Heart right ventricle (tissue), 16 donors: ENCODE results near the gene ASCL5. TPM values are rescaled to one million over a fixed set of nuclear protein-coding genes. Genes with fewer than 3 reads are reported as not detected.

Experiments
- ATAC-seq, 8 donors: fragments of 200-7000 bp; cut with Tn5 transposase; one replicate each; pipeline ENCODE4 v1.9.1; 2020; ENCODE audit warnings: mild to moderate bottlenecking in 8 of 8, moderate library complexity in 8 of 8, moderate number of reproducible peaks in 1 of 8
- DNase-seq, 2 donors: peaks; one replicate each; pipeline ENCODE4 v3.0.0-alpha.2; 2020
- H3K27ac ChIP-seq, 10 donors: fragments of 200-600 bp; sonication (generic) in 2 of 10; one replicate each; pipeline versions ENCODE4 v1.5.0 to v1.8.0; 2020 to 2022; ENCODE audit warnings: mild to moderate bottlenecking in 3 of 10
- H3K27me3 ChIP-seq, 7 donors: fragments of 200-600 bp; one replicate each; pipeline ENCODE4 v1.8.0; 2021 to 2022; ENCODE audit warnings: mild to moderate bottlenecking in 2 of 7
- H3K36me3 ChIP-seq, 9 donors: fragments of 200-600 bp; sonication (generic) in 1 of 9; one replicate each; pipeline versions ENCODE4 v1.5.0 to v1.8.0; 2020 to 2022; ENCODE audit warnings: mild to moderate bottlenecking in 2 of 9
- H3K4me1 ChIP-seq, 9 donors: fragments of 200-600 bp; sonication (generic) in 1 of 9; one replicate each; pipeline versions ENCODE4 v1.5.0 to v1.8.0; 2020 to 2022; ENCODE audit warnings: mild to moderate bottlenecking in 4 of 9
- H3K4me3 ChIP-seq, 10 donors: fragments of 200-600 bp; sonication (generic) in 2 of 10; one replicate each; pipeline versions ENCODE4 v1.5.0 to v1.8.0; 2020 to 2022; ENCODE audit warnings: mild to moderate bottlenecking in 7 of 10, moderate library complexity in 2 of 10
- H3K9me3 ChIP-seq, 11 donors: fragments of 200-600 bp in 10 of 11; sonication (generic) in 2 of 11; one replicate each; pipeline versions ENCODE4 v1.5.0 to v1.8.0; 2013 to 2022; ENCODE audit warnings: mild to moderate bottlenecking in 2 of 11, control low read depth in 1 of 11, moderate library complexity in 1 of 11
- CTCF ChIP-seq, 9 donors: fragments of 200-600 bp; sonication (generic) in 2 of 9; IDR thresholded peaks; one replicate each; pipeline versions ENCODE4 v1.5.0 to v1.8.0; 2021 to 2022; ENCODE audit warnings: antibody characterized with exemption in 9 of 9, mild to moderate bottlenecking in 5 of 9, moderate library complexity in 1 of 9
- WGBS, 2 donors: extraction: QIAGEN DNeasy Blood & Tissue Kit; methylation state at CpG; one replicate each; pipeline ENCODE4 v1.1.7; 2013; ENCODE audit warnings: inconsistent platforms in 1 of 2; 5-methylcytosine and 5-hydroxymethylcytosine counted together
- intact Hi-C, 10 donors: fragments of 100-400 bp; cut with DNase I; formaldehyde crosslinking; loops; one replicate each; pipeline versions ENCODE4 v1.11.1 to v1.14.2; 2022
- polyA plus RNA-seq, 2 donors: library from polyadenylated mRNA; stranded (reverse); fragments of 200-250 nt; gene quantifications; one replicate each; pipeline ENCODE4 v1.2.3, GENCODE V29; 2013
- total RNA-seq, 10 donors: library from RNA; stranded (reverse); fragmentation: NEBNext Ultra II Directional in 3 of 10; extraction: Animal tissue kit (Norgen Biotek cat#: 25700) in 3 of 10; gene quantifications; one replicate each; pipeline versions ENCODE4 v1.2.1 to v1.2.4, GENCODE V29; 2021 to 2023
- donor health status: Arrhythmogenic right ventricular cardiomyopathy.
- donor health status: ischemic (EF 13 %, LVEDD 7.1; RV severe dilation, severe dysfunction).
- donor health status: healthy with polysubstance abuse.
- donor health status: DM: no; HTN: yes; CAD: no.
- donor health status: DM: no; HTN: no; CAD: no.
- donor health status: ischemic (EF 25% LVEDD 6.9; RV normal size, moderate dysfunction).
- donor health status: ischemic (EF 25% LVEDD 5.7; RV mildly dilated, moderate dysfunction).
- donor health status: healthy.
- donor health status: DM: yes; HTN: yes; CAD: no.
- donor health status: Ischemic cardiomyopathy.
- donor health status: ischemic (EF 35%, LVEDD 5.7; RV mildly dilated, moderate dysfunction).
- donor health status: nonischemic (EF 11% LVEDD 7.7; RV severe dilation, severe dysfunction).
- donor health status: DM: yes; HTN: yes; CAD: no.
- donor health status: PGD.
- donor health status: ischemic (EF 29% LVEDD 5.4; RV normal size, mild dysfunction).
- donor health status: nonischemic (EF 23%, LVEDD 6.1; RV moderate dilation, normal function).

Gene ASCL5
- total and polyA plus RNA-seq, 12 donors: not detected

DNA sequence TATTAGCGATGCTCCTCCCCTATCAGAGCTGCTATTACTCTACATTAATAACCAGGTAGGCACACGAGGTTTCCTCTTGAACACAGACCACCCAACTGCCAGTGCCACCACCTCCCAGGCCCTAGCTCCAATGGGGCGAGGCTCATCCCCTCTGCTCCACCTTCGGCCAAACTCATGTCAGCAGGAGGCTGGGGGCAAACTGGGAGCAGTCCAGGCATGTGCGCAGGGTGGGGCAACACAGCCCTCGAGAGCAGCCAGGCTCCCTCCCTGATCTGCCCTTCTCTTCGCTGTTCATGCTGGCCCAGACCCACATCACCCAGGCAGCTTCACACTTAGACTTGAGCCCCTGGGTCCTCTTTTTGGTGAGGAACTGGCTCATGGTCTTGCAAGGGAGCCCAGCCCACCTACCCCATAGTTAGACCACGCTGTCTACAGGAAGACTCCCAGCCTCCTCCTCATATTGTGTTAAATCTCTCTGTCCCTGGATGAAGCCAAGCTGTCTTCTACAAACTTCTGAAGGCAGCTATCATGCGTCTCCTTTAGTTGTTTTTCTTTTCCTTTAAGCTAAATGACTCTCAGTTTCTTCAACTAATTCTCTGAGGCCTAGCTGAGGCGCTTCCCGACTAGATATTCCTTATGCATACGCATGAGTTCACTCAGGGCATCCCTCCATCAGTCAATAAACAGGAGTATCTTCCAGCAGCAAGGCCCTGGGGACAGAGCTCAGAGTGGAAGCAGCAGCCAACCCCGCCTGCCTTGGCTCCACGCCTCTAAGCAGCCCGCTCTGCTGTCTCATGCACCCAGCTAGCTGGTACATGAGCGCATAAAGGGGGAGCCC is 15.2 kb upstream of the ASCL5 start:
- Histone ChIP-seq H3K4me1 (peaks cover 0 to 19% (median 0%) of the 10 kb centered on the region in 9 donors), H3K27me3 (no peaks in the 10 kb centered on the region), H3K36me3 (peaks cover 0 to 93% (median 20%) of the 10 kb centered on the region in 9 donors), H3K9me3 (no peaks in the 10 kb centered on the region), H3K27ac (no peak overlapping the region), H3K4me3 (no peak overlapping the region)
- 79 to 81% methylated on average over 16 of the region's 16 CpGs for WGBS, 2 donors
- peak in 5 of 8 donors; percentile 25 to 54 (median 33) for ATAC-seq
- DNase-seq: peak; percentile 18 to 65
- intact Hi-C loops: loop anchor here in 1 of 10 donors (10.0 kb wide), 1 partner anchor 83 kb away; no protein-coding TSS in a partner anchor
- TF ChIP-seq CTCF (IDR thresholded peaks at IDR 0.05): no peak

DNA sequence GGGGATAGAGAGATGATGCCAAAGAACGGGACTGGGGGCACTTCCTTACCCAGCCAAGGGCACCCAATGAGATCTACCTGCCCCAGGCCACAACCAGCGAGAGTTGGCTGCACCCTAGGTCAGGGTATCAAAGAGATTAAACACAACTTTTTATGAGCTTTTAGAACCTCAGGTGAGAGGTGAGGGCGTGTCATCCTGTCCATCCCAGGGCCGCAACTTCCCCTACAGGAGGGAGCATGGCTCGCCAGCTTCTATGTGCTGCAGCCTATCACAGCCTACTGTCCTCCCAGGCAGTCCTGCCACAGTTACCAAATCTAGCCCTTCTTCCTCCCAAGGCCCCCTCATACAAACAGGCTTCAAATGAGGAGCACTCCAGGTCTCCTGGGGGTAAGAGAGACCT is 14.4 kb upstream of the ASCL5 start:
- DNase-seq (no peak), ATAC-seq (no peak)
- Histone ChIP-seq H3K4me1 (peaks cover 0 to 19% (median 5%) of the 10 kb centered on the region in 9 donors), H3K9me3 (no peaks in the 10 kb centered on the region), H3K27me3 (no peaks in the 10 kb centered on the region), H3K27ac (no peak overlapping the region), H3K36me3 (peaks cover 0 to 91% (median 18%) of the 10 kb centered on the region in 9 donors), H3K4me3 (no peak overlapping the region)
- no peak for TF ChIP-seq CTCF (IDR thresholded peaks at IDR 0.05)
- 96 to 98% methylated on average over 5 of the region's 5 CpGs for WGBS, 2 donors
- intact Hi-C loops: loop anchor here in 1 of 10 donors (10.0 kb wide), 1 partner anchor 83 kb away; no protein-coding TSS in a partner anchor

- no peak for ATAC-seq
- no peak overlapping the region for H3K27ac ChIP-seq
Measured at GRCh38 chr1:201140941-201141260, 13.9 kb upstream of the ASCL5 start.

More at GRCh38 chr1:201140941-201141260, 13.9 kb upstream of the ASCL5 start:
- no peak for TF ChIP-seq CTCF (IDR thresholded peaks at IDR 0.05)
- no peak for DNase-seq
- Histone ChIP-seq H3K4me1 (peaks cover 0 to 19% (median 5%) of the 10 kb centered on the region in 9 donors), H3K9me3 (no peaks in the 10 kb centered on the region), H3K27me3 (no peaks in the 10 kb centered on the region), H3K4me3 (no peak overlapping the region), H3K36me3 (peaks cover 0 to 90% (median 18%) of the 10 kb centered on the region in 9 donors)
- intact Hi-C loops: loop anchor here in 1 of 10 donors (10.0 kb wide), 1 partner anchor 84 kb away; no protein-coding TSS in a partner anchor
- WGBS, 2 donors: 96 to 98% methylated on average over 8 of the region's 8 CpGs
